ENCODE measurements around the gene KCNH1.

GRCh38 chr1:210908257-210908656, 225.7 kb downstream of the KCNH1 start:
- TF ChIP-seq, protein P1, sequence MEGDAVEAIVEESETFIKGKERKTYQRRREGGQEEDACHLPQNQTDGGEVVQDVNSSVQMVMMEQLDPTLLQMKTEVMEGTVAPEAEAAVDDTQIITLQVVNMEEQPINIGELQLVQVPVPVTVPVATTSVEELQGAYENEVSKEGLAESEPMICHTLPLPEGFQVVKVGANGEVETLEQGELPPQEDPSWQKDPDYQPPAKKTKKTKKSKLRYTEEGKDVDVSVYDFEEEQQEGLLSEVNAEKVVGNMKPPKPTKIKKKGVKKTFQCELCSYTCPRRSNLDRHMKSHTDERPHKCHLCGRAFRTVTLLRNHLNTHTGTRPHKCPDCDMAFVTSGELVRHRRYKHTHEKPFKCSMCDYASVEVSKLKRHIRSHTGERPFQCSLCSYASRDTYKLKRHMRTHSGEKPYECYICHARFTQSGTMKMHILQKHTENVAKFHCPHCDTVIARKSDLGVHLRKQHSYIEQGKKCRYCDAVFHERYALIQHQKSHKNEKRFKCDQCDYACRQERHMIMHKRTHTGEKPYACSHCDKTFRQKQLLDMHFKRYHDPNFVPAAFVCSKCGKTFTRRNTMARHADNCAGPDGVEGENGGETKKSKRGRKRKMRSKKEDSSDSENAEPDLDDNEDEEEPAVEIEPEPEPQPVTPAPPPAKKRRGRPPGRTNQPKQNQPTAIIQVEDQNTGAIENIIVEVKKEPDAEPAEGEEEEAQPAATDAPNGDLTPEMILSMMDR (IDR thresholded peaks at IDR 0.05; ENCODE audit: low read depth, low read length, missing input control), result no peak
- no peak for TF ChIP-seq SP1 (IDR thresholded peaks at IDR 0.05)
- TF ChIP-seq MAX (IDR thresholded peaks at IDR 0.05), result no peak
- no peak for TF ChIP-seq ZBTB33 (IDR thresholded peaks at IDR 0.05)
- no peak for TF ChIP-seq HNF4A (conservative IDR thresholded peaks at IDR 0.05)
- TF ChIP-seq, protein P2, sequence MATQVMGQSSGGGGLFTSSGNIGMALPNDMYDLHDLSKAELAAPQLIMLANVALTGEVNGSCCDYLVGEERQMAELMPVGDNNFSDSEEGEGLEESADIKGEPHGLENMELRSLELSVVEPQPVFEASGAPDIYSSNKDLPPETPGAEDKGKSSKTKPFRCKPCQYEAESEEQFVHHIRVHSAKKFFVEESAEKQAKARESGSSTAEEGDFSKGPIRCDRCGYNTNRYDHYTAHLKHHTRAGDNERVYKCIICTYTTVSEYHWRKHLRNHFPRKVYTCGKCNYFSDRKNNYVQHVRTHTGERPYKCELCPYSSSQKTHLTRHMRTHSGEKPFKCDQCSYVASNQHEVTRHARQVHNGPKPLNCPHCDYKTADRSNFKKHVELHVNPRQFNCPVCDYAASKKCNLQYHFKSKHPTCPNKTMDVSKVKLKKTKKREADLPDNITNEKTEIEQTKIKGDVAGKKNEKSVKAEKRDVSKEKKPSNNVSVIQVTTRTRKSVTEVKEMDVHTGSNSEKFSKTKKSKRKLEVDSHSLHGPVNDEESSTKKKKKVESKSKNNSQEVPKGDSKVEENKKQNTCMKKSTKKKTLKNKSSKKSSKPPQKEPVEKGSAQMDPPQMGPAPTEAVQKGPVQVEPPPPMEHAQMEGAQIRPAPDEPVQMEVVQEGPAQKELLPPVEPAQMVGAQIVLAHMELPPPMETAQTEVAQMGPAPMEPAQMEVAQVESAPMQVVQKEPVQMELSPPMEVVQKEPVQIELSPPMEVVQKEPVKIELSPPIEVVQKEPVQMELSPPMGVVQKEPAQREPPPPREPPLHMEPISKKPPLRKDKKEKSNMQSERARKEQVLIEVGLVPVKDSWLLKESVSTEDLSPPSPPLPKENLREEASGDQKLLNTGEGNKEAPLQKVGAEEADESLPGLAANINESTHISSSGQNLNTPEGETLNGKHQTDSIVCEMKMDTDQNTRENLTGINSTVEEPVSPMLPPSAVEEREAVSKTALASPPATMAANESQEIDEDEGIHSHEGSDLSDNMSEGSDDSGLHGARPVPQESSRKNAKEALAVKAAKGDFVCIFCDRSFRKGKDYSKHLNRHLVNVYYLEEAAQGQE (IDR thresholded peaks at IDR 0.05), result no peak
- no peak for TF ChIP-seq GABPA (IDR thresholded peaks at IDR 0.05 in 1 of 2, conservative IDR thresholded peaks at IDR 0.05 in 1 of 2)
- TF ChIP-seq YY1 (IDR thresholded peaks at IDR 0.05), result no peak
